Measurements from ENCODE around the gene CACNA1C. TPM values are rescaled to one million over a fixed set of nuclear protein-coding genes. Genes with fewer than 3 reads are reported as not detected.

Gene CACNA1C
- total RNA-seq, 1 donor from 2014 or later: 1.3 TPM

DNA sequence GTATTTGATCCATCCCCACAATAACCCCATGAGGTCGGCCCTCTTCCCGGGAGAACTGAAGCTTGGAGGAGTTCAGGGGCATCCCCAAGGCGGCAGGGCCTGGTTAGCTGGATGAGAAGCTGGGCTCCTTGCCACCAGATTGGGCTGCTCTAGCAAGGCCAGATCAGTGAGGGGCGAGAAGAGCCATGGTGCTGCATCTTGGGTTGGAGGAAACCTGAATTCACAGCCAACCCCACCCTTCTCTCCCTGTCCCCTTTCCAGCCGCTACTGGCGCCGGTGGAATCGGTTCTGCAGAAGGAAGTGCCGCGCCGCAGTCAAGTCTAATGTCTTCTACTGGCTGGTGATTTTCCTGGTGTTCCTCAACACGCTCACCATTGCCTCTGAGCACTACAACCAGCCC, 513.4 kb downstream of the CACNA1C start:
- Histone ChIP-seq H3K4me3 (ENCODE audit: low read depth, low read length) (no peak overlapping the region), H3K36me3 (ENCODE audit: control insufficient read depth, insufficient read depth, low read length) (no peaks in the 10 kb centered on the region), H3K27me3 (ENCODE audit: control insufficient read depth, insufficient read depth, low read length) (peaks cover 3% of the 10 kb centered on the region)
- TF ChIP-seq, protein P1, sequence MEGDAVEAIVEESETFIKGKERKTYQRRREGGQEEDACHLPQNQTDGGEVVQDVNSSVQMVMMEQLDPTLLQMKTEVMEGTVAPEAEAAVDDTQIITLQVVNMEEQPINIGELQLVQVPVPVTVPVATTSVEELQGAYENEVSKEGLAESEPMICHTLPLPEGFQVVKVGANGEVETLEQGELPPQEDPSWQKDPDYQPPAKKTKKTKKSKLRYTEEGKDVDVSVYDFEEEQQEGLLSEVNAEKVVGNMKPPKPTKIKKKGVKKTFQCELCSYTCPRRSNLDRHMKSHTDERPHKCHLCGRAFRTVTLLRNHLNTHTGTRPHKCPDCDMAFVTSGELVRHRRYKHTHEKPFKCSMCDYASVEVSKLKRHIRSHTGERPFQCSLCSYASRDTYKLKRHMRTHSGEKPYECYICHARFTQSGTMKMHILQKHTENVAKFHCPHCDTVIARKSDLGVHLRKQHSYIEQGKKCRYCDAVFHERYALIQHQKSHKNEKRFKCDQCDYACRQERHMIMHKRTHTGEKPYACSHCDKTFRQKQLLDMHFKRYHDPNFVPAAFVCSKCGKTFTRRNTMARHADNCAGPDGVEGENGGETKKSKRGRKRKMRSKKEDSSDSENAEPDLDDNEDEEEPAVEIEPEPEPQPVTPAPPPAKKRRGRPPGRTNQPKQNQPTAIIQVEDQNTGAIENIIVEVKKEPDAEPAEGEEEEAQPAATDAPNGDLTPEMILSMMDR (IDR thresholded peaks at IDR 0.05; ENCODE audit: insufficient read depth, low read length, poor library complexity, severe bottlenecking): no peak
- DNase-seq (ENCODE audit: low read depth): no peak

DNA sequence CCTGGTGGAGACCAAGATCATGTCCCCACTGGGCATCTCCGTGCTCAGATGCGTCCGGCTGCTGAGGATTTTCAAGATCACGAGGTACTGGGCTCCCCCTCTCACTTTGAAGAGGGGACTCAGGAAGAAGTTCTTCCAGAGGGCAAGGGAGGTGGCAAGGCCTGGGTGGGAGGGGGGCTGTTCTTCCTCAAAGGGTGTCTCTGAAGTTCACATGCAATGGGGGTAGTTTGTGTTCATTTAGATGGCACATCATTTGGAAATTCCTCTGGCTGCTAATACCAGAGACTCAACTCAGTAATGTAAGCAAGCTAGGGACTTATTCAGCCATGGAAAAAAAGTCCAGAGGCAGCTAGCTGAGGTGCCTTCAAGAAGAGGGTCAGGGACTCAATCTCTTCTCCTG, 514.9 kb downstream of the CACNA1C start:
- Histone ChIP-seq H3K36me3 (ENCODE audit: control insufficient read depth, insufficient read depth, low read length) (no peaks in the 10 kb centered on the region), H3K27me3 (ENCODE audit: control insufficient read depth, insufficient read depth, low read length) (peaks cover 3% of the 10 kb centered on the region), H3K4me3 (ENCODE audit: low read depth, low read length) (no peak overlapping the region)
- DNase-seq (ENCODE audit: low read depth): no peak
- TF ChIP-seq, protein P1 (IDR thresholded peaks at IDR 0.05; ENCODE audit: insufficient read depth, low read length, poor library complexity, severe bottlenecking): no peak

DNA sequence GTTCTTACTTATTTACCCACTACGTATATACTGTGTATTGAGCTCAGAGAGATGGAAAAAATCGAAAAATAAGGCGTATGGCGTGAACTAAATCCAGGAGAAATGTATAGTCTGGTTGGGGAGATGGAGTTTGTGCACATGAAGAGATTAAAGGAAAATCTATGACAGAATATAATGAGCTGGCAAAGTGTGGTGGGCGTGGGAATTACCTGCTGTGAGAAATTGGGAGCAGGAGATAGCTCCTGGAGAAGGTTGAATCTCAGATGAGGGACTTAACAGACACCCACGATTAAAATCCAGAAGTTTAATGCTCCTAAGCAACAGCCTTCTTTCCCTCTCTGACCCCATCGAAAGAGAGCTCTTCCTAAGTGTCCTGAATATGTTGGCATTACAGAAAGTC, 517.8 kb downstream of the CACNA1C start:
- H3K27me3 ChIP-seq (ENCODE audit: control insufficient read depth, insufficient read depth, low read length): peaks cover 5% of the 10 kb centered on the region
- H3K36me3 ChIP-seq (ENCODE audit: control insufficient read depth, insufficient read depth, low read length): no peaks in the 10 kb centered on the region
- no peak overlapping the region for H3K4me3 ChIP-seq (ENCODE audit: low read depth, low read length)
- TF ChIP-seq, protein P1 (IDR thresholded peaks at IDR 0.05; ENCODE audit: insufficient read depth, low read length, poor library complexity, severe bottlenecking): no peak
- DNase-seq (ENCODE audit: low read depth): no peak

DNA sequence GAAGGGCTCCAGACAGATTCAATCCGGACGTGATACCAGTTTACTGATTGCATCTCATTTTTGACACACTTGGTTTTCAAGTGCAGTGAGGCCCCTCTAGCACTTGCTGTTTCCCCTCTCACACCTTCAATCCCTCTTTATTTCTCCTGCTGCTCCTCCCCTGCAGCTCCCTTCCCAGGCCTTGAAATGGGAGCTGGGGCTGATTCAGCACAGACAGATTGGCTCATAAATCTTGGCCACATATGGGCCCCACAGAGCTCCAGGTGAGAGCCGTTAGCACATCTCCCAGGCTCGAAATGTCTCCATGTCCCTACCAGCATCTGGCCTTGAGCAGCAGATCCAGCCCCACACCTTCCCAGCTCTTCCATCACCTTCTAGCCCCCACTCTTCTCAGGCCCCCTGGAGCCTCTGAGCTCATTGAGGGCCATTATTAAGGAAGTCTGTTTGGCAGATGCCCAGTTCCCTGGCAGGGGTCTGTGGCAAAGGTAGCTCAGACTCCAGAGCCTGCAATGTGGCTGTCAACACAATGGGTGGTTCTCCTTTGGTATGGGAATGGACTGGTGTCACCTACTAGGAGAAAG, 521.7 kb downstream of the CACNA1C start:
- Histone ChIP-seq H3K27me3 (ENCODE audit: control insufficient read depth, insufficient read depth, low read length) (peaks cover 2% of the 10 kb centered on the region), H3K4me3 (ENCODE audit: low read depth, low read length) (no peak overlapping the region), H3K36me3 (ENCODE audit: control insufficient read depth, insufficient read depth, low read length) (no peaks in the 10 kb centered on the region)
- no peak for DNase-seq (ENCODE audit: low read depth)
- TF ChIP-seq, protein P1 (IDR thresholded peaks at IDR 0.05; ENCODE audit: insufficient read depth, low read length, poor library complexity, severe bottlenecking): no peak

DNA sequence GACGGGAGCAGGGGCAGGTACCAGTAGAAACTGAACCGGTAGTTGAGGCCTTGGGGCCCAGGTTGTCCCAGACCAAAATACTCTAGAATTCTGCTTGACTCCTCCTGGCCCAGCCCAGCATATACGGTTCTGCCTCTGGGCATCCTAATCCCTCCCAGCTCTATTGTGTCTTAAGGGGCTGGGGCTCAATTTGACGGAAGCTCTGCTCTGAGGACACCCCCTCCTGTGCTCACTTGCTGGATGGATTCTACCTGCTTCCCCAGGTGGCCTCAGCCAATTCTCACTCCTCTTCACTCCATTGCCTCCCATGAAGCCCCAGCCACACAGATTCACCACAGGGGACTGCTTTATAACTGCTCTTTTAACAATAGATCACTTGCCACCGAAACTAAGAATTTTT, 522.5 kb downstream of the CACNA1C start:
- TF ChIP-seq, protein P1 (IDR thresholded peaks at IDR 0.05; ENCODE audit: insufficient read depth, low read length, poor library complexity, severe bottlenecking): no peak
- Histone ChIP-seq H3K4me3 (ENCODE audit: low read depth, low read length) (no peak overlapping the region), H3K27me3 (ENCODE audit: control insufficient read depth, insufficient read depth, low read length) (peaks cover 4% of the 10 kb centered on the region), H3K36me3 (ENCODE audit: control insufficient read depth, insufficient read depth, low read length) (no peaks in the 10 kb centered on the region)
- DNase-seq (ENCODE audit: low read depth): no peak

DNA sequence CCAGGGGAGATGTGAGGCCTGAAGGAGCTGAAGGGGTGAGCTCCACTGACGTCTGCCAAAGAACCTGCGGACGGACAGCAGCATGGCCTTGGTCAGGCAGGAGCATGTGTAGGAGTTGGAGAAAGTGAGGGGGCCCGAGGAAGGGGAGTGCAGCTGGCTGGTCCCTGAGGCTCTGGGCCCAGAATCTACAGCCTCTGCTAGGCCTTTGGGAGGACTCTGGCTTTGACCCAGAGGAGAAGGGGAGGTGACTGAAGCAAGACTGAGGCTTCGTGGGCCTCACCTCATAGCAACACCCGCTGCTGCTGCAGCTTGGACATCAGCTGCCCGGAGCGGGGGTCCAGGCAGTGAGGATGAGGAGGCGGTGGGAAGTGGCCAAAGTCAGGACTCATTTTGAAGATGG, 525.4 kb downstream of the CACNA1C start:
- H3K4me3 ChIP-seq (ENCODE audit: low read depth, low read length): no peak overlapping the region
- TF ChIP-seq, protein P1 (IDR thresholded peaks at IDR 0.05; ENCODE audit: insufficient read depth, low read length, poor library complexity, severe bottlenecking): no peak

More for the DNA sequence above, 525.4 kb downstream of the CACNA1C start:
- no peak for DNase-seq (ENCODE audit: low read depth)
- peaks cover 13% of the 10 kb centered on the region for H3K27me3 ChIP-seq (ENCODE audit: control insufficient read depth, insufficient read depth, low read length)
- H3K36me3 ChIP-seq (ENCODE audit: control insufficient read depth, insufficient read depth, low read length): no peaks in the 10 kb centered on the region

Data from kidney epithelial cell (primary cell).